GM06990 (cell line): ENCODE results near the gene TRMT10A.

Experiments used
- DNase-seq: peaks from one replicate; pipeline ENCODE4 v3.0.0-alpha.2; 2011; ENCODE audit not compliant: insufficient read length; ENCODE audit errors: extremely low read depth
- H3K27me3 ChIP-seq: replicated peaks from 2 replicates; pipeline ENCODE4 v1.6.0; 2011; ENCODE audit warnings: low read length; ENCODE audit not compliant: control insufficient read depth, insufficient read depth
- H3K36me3 ChIP-seq: 2 replicates; pipeline ENCODE4 v1.5.1; 2011; ENCODE audit warnings: low read length; ENCODE audit not compliant: control insufficient read depth, insufficient read depth
- H3K4me3 ChIP-seq: replicated peaks from 2 replicates; pipeline ENCODE4 v1.5.1; 2011; ENCODE audit warnings: low read depth, mild to moderate bottlenecking, control low read depth, low read length
- CTCF ChIP-seq: IDR thresholded peaks from 2 replicates; pipeline ENCODE4 v1.5.1; 2011; ENCODE audit warnings: low read length, control low read depth, mild to moderate bottlenecking, inconsistent platforms; ENCODE audit not compliant: insufficient read depth, poor library complexity, severe bottlenecking

Gene TRMT10A

GRCh38 chr4:99606716-99607115, 42.9 kb upstream of the TRMT10A start:
- no peaks in the 10 kb centered on the region for H3K36me3 ChIP-seq
- H3K4me3 ChIP-seq: no peak overlapping the region
- DNase-seq: no peak
- TF ChIP-seq CTCF: no peak
- H3K27me3 ChIP-seq: no peaks in the 10 kb centered on the region

GRCh38 chr4:99594818-99595217, 31.0 kb upstream of the TRMT10A start:
- H3K36me3 ChIP-seq: no peaks in the 10 kb centered on the region
- no peaks in the 10 kb centered on the region for H3K27me3 ChIP-seq
- H3K4me3 ChIP-seq: no peak overlapping the region
- TF ChIP-seq CTCF: no peak
- DNase-seq: no peak

- Histone ChIP-seq H3K4me3 (no peak overlapping the region), H3K36me3 (no peaks in the 10 kb centered on the region), H3K27me3 (no peaks in the 10 kb centered on the region)
- TF ChIP-seq CTCF: no peak
- no peak for DNase-seq
These were observed 30.2 kb upstream of the TRMT10A start for GRCh38 chr4:99593781-99594641.

GRCh38 chr4:99591757-99592156, 27.9 kb upstream of the TRMT10A start:
- H3K36me3 ChIP-seq: no peaks in the 10 kb centered on the region
- H3K27me3 ChIP-seq: no peaks in the 10 kb centered on the region
- DNase-seq: no peak
- TF ChIP-seq CTCF: no peak
- no peak overlapping the region for H3K4me3 ChIP-seq

GRCh38 chr4:99587803-99588202, 24.0 kb upstream of the TRMT10A start:
- Histone ChIP-seq H3K36me3 (no peaks in the 10 kb centered on the region), H3K27me3 (no peaks in the 10 kb centered on the region), H3K4me3 (no peak overlapping the region)
- no peak for TF ChIP-seq CTCF
- DNase-seq: no peak

GRCh38 chr4:99587309-99587708, 23.5 kb upstream of the TRMT10A start:
- TF ChIP-seq CTCF: no peak
- H3K27me3 ChIP-seq: no peaks in the 10 kb centered on the region
- no peak overlapping the region for H3K4me3 ChIP-seq
- no peaks in the 10 kb centered on the region for H3K36me3 ChIP-seq
- DNase-seq: no peak
